ENCODE results near the gene MTOR. TPM values are rescaled to one million over a fixed set of nuclear protein-coding genes. Genes with fewer than 3 reads are reported as not detected.
A peak's percentile ranks its signal among the peaks of the same experiment; 100 is the strongest.

MTOR gene
- polyA plus RNA-seq, 3 donors: 2.0 to 29.4 (median 3.3) TPM

DNA sequence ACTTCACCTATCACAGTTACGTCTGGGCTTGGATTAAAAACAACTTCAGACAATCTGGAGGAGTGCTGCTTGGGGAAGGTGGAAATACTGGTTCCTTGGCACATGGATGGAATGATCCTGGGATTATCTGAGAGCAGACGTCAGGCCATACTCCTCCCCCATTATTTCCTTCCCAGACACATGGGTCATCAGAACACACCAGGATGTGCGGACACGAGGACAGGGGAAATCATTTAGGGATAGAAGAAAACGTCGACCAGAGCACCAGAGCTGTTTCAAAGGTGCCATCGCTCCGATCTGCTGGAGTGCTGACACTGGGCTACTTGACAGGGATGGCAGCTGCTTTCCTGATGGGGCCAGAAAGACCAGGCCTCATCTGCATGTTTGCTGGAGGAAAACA lies 105.0 kb downstream of the MTOR start:
- Mint-ChIP-seq H3K27me3 (ENCODE audit: low read depth in 3 of 3) (peaks cover 0 to 2% (median 0%) of the 10 kb centered on the region in 3 donors), H3K4me1 (no peaks in the 10 kb centered on the region), H3K9me3 (peaks cover 0 to 2% (median 0%) of the 10 kb centered on the region in 7 donors), H3K4me3 (no peak overlapping the region), H3K36me3 (peaks cover 66 to 67% of the 10 kb centered on the region in 2 donors), H3K27ac (peak overlapping the region in 1 of 7 donors; percentile 37)
- Histone ChIP-seq H2AFZ (ENCODE audit: insufficient read depth, low read depth, low read length, poor library complexity, severe bottlenecking) (no peak overlapping the region), H3K27ac (ENCODE audit: low read depth in 1 of 2, low read length in 2 of 2) (no peak overlapping the region), H4K20me1 (ENCODE audit: insufficient read depth, low read length) (no peaks in the 10 kb centered on the region), H3K36me3 (replicated peaks in 1 of 2; ENCODE audit: control insufficient read depth in 1 of 2, insufficient read depth in 2 of 2, low read length in 2 of 2) (peaks cover 42 to 72% of the 10 kb centered on the region in 2 donors), H3K4me1 (ENCODE audit: control insufficient read depth in 1 of 2, insufficient read depth in 2 of 2, low read length in 2 of 2) (no peaks in the 10 kb centered on the region), H3K27me3 (ENCODE audit: control insufficient read depth in 2 of 2, insufficient read depth in 2 of 2, low read length in 2 of 2) (no peaks in the 10 kb centered on the region), H3K79me2 (ENCODE audit: insufficient read depth, low read length) (no peaks in the 10 kb centered on the region), H3K9ac (ENCODE audit: insufficient read depth, low read length, poor library complexity, severe bottlenecking) (no peak overlapping the region), H3K4me3 (replicated peaks in 1 of 3; ENCODE audit: low read depth in 2 of 3, low read length in 3 of 3) (no peak overlapping the region), H3K4me2 (replicated peaks; ENCODE audit: extremely low read depth, low read length, poor library complexity, severe bottlenecking) (no peak overlapping the region), H3K9me3 (replicated peaks in 1 of 2; ENCODE audit: control insufficient read depth in 1 of 2, insufficient read depth in 1 of 2, low read length in 2 of 2) (no peaks in the 10 kb centered on the region)
- TF ChIP-seq, protein P1, sequence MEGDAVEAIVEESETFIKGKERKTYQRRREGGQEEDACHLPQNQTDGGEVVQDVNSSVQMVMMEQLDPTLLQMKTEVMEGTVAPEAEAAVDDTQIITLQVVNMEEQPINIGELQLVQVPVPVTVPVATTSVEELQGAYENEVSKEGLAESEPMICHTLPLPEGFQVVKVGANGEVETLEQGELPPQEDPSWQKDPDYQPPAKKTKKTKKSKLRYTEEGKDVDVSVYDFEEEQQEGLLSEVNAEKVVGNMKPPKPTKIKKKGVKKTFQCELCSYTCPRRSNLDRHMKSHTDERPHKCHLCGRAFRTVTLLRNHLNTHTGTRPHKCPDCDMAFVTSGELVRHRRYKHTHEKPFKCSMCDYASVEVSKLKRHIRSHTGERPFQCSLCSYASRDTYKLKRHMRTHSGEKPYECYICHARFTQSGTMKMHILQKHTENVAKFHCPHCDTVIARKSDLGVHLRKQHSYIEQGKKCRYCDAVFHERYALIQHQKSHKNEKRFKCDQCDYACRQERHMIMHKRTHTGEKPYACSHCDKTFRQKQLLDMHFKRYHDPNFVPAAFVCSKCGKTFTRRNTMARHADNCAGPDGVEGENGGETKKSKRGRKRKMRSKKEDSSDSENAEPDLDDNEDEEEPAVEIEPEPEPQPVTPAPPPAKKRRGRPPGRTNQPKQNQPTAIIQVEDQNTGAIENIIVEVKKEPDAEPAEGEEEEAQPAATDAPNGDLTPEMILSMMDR (IDR thresholded peaks at IDR 0.05): no peak
- intact Hi-C loops (cut with micrococcal nuclease): no loop called here
- WGBS (ENCODE audit: insufficient coverage): 90% methylated on average over 6 of the region's 8 CpGs
- DNase-seq: no peak

DNA sequence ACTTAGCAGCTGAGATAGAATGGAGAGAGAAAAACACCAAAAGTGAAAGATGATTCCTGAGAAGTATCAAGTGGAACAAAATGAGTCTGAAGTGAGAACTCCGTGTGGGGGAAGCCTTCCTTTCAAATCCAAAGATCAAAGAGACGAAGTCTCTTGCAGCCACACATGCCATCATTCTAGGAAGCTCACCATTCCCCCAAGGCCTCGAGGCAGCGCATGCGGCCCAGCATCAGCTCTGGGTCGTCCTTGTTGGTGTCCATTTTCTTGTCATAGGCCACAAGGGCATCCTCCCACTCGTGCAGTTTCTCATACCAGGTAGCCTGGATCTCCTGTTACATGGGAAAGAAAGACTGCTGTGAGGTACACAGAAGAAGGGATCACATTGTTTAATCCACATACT lies 105.4 kb downstream of the MTOR start:
- Histone ChIP-seq H4K20me1 (ENCODE audit: insufficient read depth, low read length) (no peaks in the 10 kb centered on the region), H3K9me3 (replicated peaks in 1 of 2; ENCODE audit: control insufficient read depth in 1 of 2, insufficient read depth in 1 of 2, low read length in 2 of 2) (no peaks in the 10 kb centered on the region), H2AFZ (ENCODE audit: insufficient read depth, low read depth, low read length, poor library complexity, severe bottlenecking) (no peak overlapping the region), H3K4me1 (ENCODE audit: control insufficient read depth in 1 of 2, insufficient read depth in 2 of 2, low read length in 2 of 2) (no peaks in the 10 kb centered on the region), H3K27me3 (ENCODE audit: control insufficient read depth in 2 of 2, insufficient read depth in 2 of 2, low read length in 2 of 2) (no peaks in the 10 kb centered on the region), H3K27ac (ENCODE audit: low read depth in 1 of 2, low read length in 2 of 2) (no peak overlapping the region), H3K4me3 (replicated peaks in 1 of 3; ENCODE audit: low read depth in 2 of 3, low read length in 3 of 3) (no peak overlapping the region), H3K4me2 (replicated peaks; ENCODE audit: extremely low read depth, low read length, poor library complexity, severe bottlenecking) (no peak overlapping the region), H3K36me3 (replicated peaks in 1 of 2; ENCODE audit: control insufficient read depth in 1 of 2, insufficient read depth in 2 of 2, low read length in 2 of 2) (peaks cover 46 to 76% of the 10 kb centered on the region in 2 donors), H3K9ac (ENCODE audit: insufficient read depth, low read length, poor library complexity, severe bottlenecking) (no peak overlapping the region), H3K79me2 (ENCODE audit: insufficient read depth, low read length) (no peaks in the 10 kb centered on the region)
- Mint-ChIP-seq H3K4me1 (no peaks in the 10 kb centered on the region), H3K9me3 (peaks cover 0 to 2% (median 0%) of the 10 kb centered on the region in 7 donors), H3K4me3 (no peak overlapping the region), H3K36me3 (peaks cover 66 to 67% of the 10 kb centered on the region in 2 donors), H3K27me3 (ENCODE audit: low read depth in 3 of 3) (peaks cover 0 to 2% (median 0%) of the 10 kb centered on the region in 3 donors), H3K27ac (peak overlapping the region in 2 of 7 donors; percentile 26 to 34)
- DNase-seq: no peak
- TF ChIP-seq, protein P1 (IDR thresholded peaks at IDR 0.05): no peak
- WGBS (ENCODE audit: insufficient coverage): 100% methylated on average over 1 of the region's 7 CpGs
- intact Hi-C loops (cut with micrococcal nuclease): no loop called here
